Upper lobe of left lung (tissue), 4 donors: Measurements from ENCODE around the gene SLC29A3.

Experiments used
- EP300 ChIP-seq, 4 donors: sonication (generic); formaldehyde crosslinking; IDR thresholded peaks; one replicate each; pipeline ENCODE4 v1.5.1; 2017; ENCODE audit warnings: antibody characterized with exemption in 4 of 4, control low read depth in 2 of 4
- POLR2AphosphoS5 ChIP-seq, 2 donors: sonication (generic); formaldehyde crosslinking; IDR thresholded peaks; one replicate each; pipeline ENCODE4 v1.5.1; 2017; ENCODE audit warnings: antibody characterized with exemption in 2 of 2
- TF ChIP-seq, protein P1 (sequence below), 6 experiments: fragments of 450-650 bp in 4 of 6; fragments of 200-600 bp in 2 of 6; sonication (generic) in 2 of 6; IDR thresholded peaks; one replicate each; pipeline ENCODE4 v1.5.1; 2016 to 2019; ENCODE audit warnings: antibody characterized with exemption in 6 of 6

DNA sequence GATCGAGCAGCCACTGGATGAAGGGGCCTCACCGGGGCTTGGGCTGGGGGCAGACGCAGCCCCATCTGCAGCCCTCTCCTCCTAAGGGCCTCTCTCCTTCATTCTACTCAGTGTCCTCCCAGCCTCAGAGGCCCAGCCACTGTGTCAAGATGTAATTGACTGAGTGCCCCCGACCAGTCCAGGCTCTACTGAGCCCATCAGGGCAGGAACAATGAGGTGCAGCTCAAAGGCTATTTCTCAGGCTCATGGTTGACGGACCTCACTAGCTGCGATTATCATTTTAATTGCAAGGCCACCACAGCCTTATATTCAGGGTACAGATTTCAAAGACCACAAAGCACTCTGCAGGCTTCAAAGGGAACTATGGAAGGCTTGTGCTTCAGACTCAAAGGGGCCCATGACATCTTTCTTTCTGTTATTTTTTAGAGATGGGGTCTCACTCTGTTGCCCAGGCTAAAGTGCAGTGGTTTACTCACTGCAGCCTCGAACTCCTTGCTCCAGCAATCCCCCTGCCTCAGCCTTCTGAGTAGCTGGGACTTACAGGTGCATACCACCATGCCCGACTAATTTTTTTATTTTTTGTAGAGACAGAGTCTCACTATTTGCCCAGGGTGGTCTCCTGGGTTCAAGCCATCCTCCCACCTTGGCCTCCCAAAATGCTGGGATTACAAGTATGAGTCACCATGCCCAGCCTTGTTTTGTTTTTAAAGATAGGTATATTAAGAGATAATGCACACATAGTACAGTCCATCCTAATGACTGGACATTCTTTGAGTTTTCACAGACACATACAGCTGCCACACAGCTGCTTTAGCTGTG is 23.7 kb downstream of the SLC29A3 start:
- TF ChIP-seq EP300 (IDR thresholded peaks at IDR 0.05) (no peak), POLR2AphosphoS5 (IDR thresholded peaks at IDR 0.05) (no peak)
- TF ChIP-seq, protein P1, sequence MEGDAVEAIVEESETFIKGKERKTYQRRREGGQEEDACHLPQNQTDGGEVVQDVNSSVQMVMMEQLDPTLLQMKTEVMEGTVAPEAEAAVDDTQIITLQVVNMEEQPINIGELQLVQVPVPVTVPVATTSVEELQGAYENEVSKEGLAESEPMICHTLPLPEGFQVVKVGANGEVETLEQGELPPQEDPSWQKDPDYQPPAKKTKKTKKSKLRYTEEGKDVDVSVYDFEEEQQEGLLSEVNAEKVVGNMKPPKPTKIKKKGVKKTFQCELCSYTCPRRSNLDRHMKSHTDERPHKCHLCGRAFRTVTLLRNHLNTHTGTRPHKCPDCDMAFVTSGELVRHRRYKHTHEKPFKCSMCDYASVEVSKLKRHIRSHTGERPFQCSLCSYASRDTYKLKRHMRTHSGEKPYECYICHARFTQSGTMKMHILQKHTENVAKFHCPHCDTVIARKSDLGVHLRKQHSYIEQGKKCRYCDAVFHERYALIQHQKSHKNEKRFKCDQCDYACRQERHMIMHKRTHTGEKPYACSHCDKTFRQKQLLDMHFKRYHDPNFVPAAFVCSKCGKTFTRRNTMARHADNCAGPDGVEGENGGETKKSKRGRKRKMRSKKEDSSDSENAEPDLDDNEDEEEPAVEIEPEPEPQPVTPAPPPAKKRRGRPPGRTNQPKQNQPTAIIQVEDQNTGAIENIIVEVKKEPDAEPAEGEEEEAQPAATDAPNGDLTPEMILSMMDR (IDR thresholded peaks at IDR 0.05) = no peak
